Head of caudate nucleus (tissue), 42 donors: ENCODE measurements around the gene ACP3.
A peak's percentile ranks its signal among the peaks of the same experiment; 100 is the strongest.
"Not testable (repeated sequence)": the region's sequence is repeated elsewhere in the genome, so short reads cannot be mapped to it uniquely, and the experiment has no call there.

Experiments
- DNase-seq, 42 donors: peaks; one replicate each; pipeline versions ENCODE4 v3.0.0 to v3.0.0-alpha.2; 2020 to 2021; ENCODE audit warnings: mixed read lengths in 7 of 42
- intact Hi-C: fragments of 100-400 bp; cut with DNase I; formaldehyde crosslinking; loops from one replicate; pipeline ENCODE4 v1.15.0; 2022

Gene ACP3

DNA sequence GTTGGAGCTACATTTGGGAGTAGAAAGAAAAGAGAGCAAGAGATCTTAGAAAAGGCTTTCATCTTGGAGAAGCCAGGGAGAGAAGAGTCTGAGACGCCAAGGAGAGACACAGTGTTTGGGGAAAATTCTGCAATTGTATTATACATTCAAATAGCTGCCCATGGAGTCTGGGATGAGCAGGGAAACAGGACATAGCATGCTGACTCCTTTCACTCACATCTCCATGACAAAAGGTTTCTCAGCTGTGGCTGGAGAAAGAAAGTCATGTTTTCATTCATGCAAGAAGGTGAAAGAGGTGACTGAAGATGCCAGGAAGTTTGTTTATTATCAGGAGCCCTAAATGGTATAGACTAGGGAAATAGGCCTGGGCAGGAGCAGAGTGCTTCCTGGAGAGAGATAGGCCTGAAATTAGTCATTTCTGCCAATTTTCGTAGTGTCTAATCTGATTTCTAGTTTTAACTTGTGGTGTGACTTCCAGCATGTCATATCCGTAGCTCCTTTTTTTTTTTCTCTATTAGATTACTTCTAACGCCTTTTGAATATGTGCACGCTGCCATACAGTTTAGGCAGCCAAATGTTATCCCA is 34.1 kb downstream of the ACP3 start:
- intact Hi-C loops = no loop called here
- no peak for DNase-seq

DNA sequence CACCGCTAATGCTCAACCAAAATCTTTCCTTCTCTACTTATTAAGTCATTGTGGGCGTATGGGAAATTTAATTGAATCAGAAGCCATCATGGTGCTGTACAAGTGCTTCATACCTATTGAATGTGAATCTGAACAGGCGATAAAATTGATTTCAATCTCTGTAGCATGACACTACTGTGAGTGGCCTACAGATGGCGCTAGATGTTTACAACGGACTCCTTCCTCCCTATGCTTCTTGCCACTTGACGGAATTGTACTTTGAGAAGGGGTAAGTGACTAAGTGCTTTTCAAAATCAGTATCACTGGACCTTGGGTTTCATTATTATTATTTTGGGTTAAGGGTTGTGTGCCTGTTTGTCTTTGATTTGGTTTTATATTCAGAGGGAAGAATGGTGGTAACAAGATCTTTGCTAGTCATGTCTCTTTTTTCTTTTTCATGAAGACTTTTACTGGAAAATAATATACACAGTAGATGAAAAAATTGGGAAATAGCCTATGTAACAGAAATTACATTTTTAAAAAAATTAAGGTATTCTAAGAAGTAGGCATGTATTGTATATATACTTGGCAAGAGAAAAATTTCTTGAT is 35.4 kb downstream of the ACP3 start:
- intact Hi-C loops = no loop called here
- peak in 40 of 42 donors; percentile 5 to 89 (median 69) for DNase-seq

DNA sequence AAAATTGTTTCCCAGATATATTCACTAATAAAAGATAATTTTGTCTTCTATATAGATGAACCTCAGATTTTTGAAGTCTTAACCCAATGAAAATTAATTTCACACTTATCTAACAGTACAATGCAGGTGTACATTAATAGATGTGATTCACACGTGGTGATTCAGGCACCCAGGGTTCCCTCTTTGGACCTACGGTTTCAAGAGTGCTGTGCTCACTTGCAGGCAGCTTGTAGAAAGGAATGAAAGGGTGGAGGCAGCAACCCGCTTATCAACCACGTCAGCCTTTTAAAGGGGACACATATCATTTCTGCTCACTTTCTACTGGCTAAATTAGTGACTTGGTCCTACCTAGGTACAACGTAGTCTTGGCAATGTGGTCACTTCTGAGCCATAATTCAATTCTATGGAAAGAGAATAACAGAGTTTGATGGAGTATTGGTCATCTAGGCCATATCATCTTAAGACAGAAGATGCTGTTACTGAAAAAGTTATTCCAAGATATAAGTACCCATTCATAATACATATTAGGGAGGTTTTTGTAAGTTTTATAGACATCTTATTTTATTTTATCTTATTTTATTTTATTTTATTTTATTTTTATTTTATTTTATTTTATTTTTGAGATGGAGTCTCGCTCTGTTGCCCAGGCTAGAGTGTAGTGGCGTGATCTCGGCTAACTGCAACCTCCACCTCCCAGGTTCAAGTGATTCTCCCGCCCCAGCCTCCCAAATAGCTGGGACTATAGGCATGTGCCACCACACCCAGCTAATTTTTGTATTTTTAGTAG is 37.9 kb downstream of the ACP3 start:
- DNase-seq = no peak
- intact Hi-C loops = no loop called here

DNA sequence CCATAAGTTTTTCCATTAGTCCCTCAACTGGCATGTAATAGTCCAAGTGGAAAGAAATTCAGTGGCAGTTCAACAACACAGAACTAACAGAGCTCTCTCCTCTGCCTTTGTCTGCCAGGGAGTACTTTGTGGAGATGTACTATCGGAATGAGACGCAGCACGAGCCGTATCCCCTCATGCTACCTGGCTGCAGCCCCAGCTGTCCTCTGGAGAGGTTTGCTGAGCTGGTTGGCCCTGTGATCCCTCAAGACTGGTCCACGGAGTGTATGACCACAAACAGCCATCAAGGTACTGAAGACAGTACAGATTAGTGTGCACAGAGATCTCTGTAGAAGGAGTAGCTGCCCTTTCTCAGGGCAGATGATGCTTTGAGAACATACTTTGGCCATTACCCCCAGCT is 39.4 kb downstream of the ACP3 start:
- intact Hi-C loops = no loop called here
- DNase-seq = no peak

DNA sequence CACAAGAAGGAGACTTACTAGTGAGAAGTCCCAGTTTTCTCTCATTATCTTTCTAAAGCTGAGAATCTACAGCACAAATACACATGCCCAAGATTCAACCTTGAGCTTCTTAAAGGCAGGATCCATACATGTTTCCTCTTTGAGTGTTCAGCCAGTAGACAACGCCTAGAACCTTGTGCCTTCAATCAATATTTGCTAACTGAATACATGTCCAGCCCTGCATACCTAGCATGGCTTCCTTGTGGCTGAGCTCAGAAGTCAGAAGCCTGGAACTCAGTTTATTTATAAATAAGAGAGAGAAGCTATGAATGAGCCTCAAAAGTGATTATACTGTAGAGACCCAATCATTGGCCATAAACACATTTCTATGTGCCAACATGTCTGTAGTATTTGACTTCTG is 43.5 kb downstream of the ACP3 start:
- intact Hi-C loops = loop anchor here (5.0 kb wide), 1 partner anchor 37 kb away; no protein-coding TSS in a partner anchor
- no peak for DNase-seq

- DNase-seq = no peak
- intact Hi-C loops = loop anchor here (5.0 kb wide), 1 partner anchor 35 kb away; no protein-coding TSS in a partner anchor
Observed at GRCh38 chr3:132362329-132362728, 45.1 kb downstream of the ACP3 start.

GRCh38 chr3:132368515-132368914 is 51.3 kb downstream of the ACP3 start:
- DNase-seq = no peak
- intact Hi-C loops = no loop called here

- intact Hi-C loops = no loop called here
- DNase-seq = no peak
Observed at GRCh38 chr3:132368962-132369361, 51.8 kb downstream of the ACP3 start.

- intact Hi-C loops, DNase-seq: not testable (repeated sequence)
Observed at GRCh38 chr3:132376945-132377354, 59.7 kb downstream of the ACP3 start.

DNA sequence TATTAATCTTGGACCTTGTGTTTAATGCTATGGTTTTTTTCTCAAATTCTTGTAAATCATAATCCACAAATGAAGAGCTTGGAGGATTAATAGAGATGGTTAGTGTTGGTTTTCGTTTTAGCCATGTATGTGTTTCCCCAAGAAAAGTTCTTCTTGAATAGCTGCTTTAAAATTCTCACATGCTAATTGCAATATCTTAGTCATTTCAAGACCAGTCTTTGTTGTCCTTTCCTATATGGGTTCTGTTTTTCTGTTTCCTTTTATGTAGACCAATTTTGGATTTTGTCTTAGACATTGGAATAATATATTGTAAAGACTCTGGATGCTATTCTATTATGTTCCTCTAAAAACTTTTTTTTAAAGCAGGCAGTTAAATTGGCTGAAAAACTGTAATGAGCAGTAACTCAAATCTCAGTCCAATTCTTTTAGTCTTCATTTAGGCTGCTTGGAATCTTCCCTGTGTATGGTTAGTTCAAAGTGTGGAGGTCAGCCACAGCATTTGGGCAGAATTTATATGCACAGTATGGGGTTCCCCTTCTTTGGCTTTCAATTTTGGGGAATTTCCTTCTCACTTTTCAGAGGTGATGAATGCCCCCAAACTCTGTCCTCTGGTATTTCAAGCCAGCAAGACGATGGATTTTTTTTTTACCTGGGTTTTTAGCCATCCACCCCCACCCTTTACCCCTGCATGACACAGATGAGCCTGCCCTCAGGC is 61.0 kb downstream of the ACP3 start:
- intact Hi-C loops = no loop called here
- no peak for DNase-seq

DNA sequence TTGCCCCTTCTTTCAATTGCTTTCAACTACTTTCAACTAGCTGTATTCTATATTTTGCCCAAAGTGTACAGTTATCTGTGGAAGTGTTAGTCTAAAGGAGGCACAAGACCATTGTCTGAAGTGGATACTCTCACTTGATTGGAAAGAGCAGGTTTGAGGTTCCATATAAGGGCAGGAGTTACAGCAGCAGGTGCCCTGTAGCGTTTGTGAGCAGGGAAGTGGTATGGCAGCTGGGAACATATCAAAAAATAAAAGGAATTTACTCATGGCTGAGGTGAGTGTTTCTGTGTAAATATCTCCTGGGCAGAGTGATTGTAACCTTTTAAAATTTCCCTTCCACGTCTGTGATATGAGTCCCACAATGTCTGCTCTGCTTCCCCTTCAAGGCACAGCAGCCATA is 61.6 kb downstream of the ACP3 start:
- intact Hi-C loops = no loop called here
- DNase-seq = no peak

DNA sequence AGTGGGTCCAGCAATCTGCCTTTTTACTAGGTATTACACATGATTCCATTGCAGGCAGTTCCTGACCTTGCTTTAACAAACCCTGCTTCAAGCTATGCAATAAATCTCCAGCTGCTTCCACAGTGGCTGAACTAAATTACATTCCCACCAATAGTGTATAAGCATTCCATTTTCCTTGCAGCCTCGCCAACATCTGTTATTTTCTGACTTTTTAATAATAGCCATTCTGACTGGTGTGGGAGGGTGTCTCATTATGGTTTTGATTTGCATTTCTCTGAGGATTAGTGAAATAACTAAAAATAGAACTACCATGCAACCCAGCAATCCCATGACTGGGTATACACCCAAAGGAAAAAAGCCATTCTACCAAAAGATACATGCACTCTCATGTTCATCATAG is 63.7 kb downstream of the ACP3 start:
- no peak for DNase-seq
- intact Hi-C loops = no loop called here

DNA sequence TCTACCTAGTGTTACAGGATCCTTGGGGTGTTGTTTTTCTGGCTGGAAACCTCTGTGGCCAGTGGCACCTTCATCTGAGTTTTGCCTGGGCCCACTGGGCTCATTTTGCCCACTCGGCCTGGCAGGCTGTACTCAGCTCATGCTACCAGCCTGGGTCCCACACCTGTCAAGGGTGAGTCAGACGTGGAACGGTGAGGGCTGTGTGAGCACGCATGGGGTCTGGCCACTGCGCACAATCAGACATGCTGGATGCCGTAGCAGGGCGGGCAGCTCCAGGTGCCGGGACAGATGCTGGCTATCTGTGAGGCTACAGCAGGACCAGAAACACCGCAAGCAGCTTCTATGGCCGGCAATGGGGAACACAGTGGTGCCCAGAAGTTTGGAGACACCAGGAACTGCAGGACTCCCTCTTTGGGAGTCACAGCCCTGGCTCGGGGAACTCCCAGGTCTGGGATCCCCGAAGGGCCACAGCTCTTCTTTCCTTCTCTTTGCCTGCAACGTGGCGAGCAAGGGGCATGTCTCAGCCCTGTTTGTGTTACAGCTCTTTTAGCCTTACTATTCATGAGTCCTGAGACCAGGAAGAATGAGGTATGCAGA is 64.2 kb downstream of the ACP3 start:
- intact Hi-C loops = no loop called here
- no peak for DNase-seq

GRCh38 chr3:132382267-132382666 is 65.1 kb downstream of the ACP3 start:
- intact Hi-C loops = no loop called here
- DNase-seq = no peak

DNA sequence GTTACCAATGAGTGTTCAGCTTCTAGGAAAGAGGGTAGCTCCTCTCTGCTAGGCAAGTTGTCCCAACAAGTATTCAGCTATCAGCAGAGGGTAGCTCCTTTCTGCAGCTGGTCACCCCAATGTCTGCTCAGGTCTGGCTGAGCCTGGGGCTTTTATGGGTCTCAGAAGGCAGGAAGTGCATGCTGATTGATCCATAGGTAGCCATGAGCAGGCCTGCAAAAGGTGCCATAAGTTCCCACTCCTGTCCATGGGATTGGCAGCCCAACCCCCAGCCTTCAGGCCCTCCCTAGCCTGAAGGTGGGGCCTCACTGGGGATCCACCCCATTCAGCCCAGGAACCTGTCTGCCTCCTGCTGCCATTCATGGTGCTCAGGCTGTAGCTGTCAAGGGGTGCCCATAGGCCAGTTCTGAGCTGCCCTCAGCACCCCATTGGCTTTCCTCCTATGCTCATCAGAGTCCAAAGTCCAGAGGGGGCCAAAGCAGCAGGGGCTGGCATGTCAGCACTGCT is 65.5 kb downstream of the ACP3 start:
- DNase-seq = no peak
- intact Hi-C loops = no loop called here

- DNase-seq = no peak
- intact Hi-C loops = no loop called here
Observed at GRCh38 chr3:132386259-132386658, 69.1 kb downstream of the ACP3 start.

GRCh38 chr3:132392675-132393074 is 75.5 kb downstream of the ACP3 start:
- intact Hi-C loops = not testable (repeated sequence)

GRCh38 chr3:132394320-132394719 is 77.1 kb downstream of the ACP3 start:
- intact Hi-C loops = no loop called here
- no peak for DNase-seq

More at GRCh38 chr3:132392675-132393074, 75.5 kb downstream of the ACP3 start:
- DNase-seq = not testable (repeated sequence)

- intact Hi-C loops = loop anchor here (5.0 kb wide), 1 partner anchor 33 kb away; no protein-coding TSS in a partner anchor
- no peak for DNase-seq
Observed at GRCh38 chr3:132395126-132395525, 77.9 kb downstream of the ACP3 start.
